Thyroid gland (tissue), 4 donors: Measurements from ENCODE around the gene TGM1.

Experiments used
- POLR2A ChIP-seq, 2 donors: fragments of 450-650 bp; IDR thresholded peaks; one replicate each; pipeline ENCODE4 v1.6.1; 2017; ENCODE audit warnings: antibody characterized with exemption in 2 of 2, mild to moderate bottlenecking in 2 of 2, moderate library complexity in 1 of 2
- TF ChIP-seq, protein P1 (sequence below), 6 experiments: fragments of 200-600 bp in 3 of 6; fragments of 450-650 bp in 3 of 6; sonication (generic) in 3 of 6; IDR thresholded peaks; one replicate each; pipeline ENCODE4 v1.5.1; 2016 to 2019; ENCODE audit warnings: antibody characterized with exemption in 6 of 6, mild to moderate bottlenecking in 2 of 6, inconsistent platforms in 1 of 6, moderate library complexity in 1 of 6

DNA sequence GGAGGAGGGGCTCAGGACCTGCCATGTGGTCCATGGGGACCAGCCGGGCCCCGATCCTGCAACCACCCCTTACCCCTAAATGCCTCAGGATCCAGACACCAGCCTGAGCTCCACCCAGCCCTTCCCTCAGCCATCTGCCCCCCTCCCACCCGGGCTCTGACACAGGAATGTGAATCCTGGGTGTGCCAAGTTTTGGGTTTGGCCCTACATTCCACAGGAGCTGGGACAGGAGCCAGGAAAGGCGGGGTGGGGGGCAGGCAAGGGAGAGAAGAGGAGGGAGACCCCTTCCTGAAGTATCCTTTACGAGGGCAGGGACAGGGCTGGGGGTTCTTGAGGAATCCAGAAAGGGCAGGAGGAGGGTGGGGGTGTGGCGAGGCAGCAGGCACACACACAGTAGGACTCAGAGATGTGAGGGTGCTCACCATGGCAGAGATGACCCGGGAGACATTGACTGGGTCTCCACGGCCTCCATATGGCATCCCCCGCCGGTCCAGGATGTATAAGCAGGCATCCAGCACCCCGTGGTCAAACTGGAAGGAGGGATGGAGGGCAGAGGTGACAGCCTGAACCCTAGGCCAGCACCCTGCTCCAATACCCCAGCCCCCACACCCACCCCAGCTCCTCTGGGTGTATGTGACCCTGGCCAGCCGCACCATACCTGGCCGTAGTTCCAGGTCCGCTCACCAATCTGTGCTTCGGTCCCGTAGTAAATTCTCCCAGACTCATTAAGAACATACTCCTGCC is 3.5 kb downstream of the TGM1 start:
- TF ChIP-seq POLR2A (IDR thresholded peaks at IDR 0.05), result no peak
- TF ChIP-seq, protein P1, sequence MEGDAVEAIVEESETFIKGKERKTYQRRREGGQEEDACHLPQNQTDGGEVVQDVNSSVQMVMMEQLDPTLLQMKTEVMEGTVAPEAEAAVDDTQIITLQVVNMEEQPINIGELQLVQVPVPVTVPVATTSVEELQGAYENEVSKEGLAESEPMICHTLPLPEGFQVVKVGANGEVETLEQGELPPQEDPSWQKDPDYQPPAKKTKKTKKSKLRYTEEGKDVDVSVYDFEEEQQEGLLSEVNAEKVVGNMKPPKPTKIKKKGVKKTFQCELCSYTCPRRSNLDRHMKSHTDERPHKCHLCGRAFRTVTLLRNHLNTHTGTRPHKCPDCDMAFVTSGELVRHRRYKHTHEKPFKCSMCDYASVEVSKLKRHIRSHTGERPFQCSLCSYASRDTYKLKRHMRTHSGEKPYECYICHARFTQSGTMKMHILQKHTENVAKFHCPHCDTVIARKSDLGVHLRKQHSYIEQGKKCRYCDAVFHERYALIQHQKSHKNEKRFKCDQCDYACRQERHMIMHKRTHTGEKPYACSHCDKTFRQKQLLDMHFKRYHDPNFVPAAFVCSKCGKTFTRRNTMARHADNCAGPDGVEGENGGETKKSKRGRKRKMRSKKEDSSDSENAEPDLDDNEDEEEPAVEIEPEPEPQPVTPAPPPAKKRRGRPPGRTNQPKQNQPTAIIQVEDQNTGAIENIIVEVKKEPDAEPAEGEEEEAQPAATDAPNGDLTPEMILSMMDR (IDR thresholded peaks at IDR 0.05), result no peak
